Skin epidermis (tissue), 12 donors: ENCODE data around the gene EHMT1.

ENCODE experiments used
- H3K27ac ChIP-seq, 21 experiments: fragments of 200-600 bp; sonication (generic) in 11 of 21; one replicate each; pipeline ENCODE4 v1.5.0; 2020; ENCODE audit warnings: mild to moderate bottlenecking in 3 of 21, inconsistent platforms in 2 of 21, moderate library complexity in 2 of 21
- H3K4me3 ChIP-seq, 7 experiments: fragments of 200-600 bp; sonication (generic) in 2 of 7; one replicate each; pipeline ENCODE4 v1.5.0; 2020; ENCODE audit warnings: inconsistent platforms in 2 of 7, mild to moderate bottlenecking in 2 of 7, moderate library complexity in 1 of 7

Gene EHMT1

DNA sequence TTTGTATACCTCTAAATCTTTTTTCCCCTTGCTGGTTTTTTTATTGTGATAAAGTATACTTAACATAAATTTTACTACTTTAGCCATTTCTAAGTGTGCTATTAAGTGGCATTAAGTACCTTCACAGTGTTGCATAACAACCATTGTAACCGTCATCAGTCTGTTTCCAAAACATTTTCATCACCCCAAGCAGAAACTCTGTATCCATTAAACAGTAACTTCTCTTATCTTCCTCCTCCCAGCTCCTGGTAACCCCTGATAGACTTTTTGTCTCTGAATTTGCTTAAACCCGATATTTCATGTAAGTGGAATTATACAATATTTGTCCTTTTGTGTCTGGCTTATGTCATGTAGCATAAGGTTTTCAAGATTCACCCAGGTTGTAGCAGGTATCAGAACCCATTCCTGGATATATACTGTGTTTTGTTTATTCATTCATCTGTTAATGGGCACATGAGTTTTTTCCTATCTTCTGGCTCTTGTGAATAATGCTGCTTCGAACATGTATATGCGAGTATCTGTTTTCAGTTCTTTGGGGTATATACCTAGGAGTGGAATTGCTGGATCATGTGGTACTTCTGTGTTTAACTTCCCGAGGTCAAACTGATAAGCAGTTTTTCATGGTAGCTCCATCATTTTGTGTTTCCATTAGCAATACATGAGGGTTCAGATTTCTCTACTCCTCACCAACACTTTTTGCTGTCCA is 66.4 kb downstream of the EHMT1 start:
- no peak overlapping the region for H3K4me3 ChIP-seq
- no peak overlapping the region for H3K27ac ChIP-seq

DNA sequence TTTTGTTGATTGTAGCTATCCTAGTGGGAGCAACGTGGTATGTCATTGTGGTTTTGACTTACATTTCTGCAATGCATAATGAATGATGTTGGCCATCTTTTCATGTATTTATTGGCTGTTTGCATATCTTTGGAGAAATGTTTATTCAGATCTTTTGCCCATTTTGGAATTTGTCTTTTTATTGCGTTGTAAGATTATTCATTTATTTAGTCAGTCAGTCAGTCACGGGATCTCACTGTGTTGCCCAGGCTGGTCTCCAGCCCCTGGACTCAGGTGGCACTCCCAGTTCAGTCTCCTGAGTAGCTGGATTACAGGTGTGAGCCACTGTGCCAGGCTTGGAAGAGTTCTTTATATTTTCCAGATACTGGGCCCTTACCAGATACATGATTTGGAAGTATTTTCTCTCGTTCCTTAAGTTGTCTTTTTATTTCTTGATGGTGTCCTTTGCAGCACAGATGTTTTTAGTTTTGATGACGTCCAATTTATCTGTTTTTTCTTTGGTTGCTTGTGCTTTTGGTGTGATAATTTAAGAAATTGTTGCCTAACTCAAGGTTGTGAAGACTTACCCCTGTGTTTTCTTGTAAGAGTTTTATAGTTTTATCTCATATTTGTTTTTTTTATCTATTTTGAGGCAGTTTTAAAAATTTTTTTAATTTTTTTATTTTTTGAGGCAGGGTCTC is 67.1 kb downstream of the EHMT1 start:
- no peak overlapping the region for H3K27ac ChIP-seq

DNA sequence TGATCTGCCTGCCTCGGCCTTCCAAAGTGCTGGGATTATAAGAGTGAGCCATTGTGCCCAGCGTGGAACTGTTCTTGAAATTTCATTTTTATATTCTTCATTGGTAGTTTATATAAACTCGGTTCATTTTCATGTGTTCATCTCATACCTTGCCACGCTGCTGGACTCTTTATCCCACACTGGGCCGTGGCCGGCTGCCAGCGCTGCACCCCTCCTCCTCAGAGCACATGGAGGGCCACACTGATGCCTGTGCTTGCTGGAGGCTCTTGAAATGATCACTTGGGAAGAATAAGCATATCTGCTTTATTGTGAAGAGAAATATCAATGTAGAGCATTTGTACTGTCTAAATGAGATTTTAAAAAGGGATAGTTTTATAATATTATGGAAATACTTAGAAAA is 69.5 kb downstream of the EHMT1 start:
- Histone ChIP-seq H3K27ac (no peak overlapping the region), H3K4me3 (no peak overlapping the region)

More for the DNA sequence above, 67.1 kb downstream of the EHMT1 start:
- no peak overlapping the region for H3K4me3 ChIP-seq

DNA sequence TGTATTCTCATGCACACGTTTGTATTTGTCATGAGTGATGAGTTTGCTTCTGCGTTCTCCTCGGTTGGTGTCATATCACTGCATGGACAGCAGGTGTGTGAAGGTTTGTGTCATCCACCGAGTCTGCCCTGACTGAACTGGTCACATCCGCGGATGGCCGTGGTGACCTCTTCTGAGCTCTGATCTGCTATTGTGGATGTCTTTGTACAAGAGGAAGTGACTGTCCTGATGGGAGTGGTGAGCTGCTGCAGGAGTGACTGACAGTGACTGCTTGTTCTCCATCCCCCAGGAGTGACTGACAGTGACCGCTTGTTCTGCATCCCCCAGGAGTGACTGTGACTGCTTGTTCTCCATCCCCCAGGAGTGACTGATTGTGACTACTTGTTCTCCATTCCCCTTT is 69.9 kb downstream of the EHMT1 start:
- H3K27ac ChIP-seq = no peak overlapping the region
- no peak overlapping the region for H3K4me3 ChIP-seq

DNA sequence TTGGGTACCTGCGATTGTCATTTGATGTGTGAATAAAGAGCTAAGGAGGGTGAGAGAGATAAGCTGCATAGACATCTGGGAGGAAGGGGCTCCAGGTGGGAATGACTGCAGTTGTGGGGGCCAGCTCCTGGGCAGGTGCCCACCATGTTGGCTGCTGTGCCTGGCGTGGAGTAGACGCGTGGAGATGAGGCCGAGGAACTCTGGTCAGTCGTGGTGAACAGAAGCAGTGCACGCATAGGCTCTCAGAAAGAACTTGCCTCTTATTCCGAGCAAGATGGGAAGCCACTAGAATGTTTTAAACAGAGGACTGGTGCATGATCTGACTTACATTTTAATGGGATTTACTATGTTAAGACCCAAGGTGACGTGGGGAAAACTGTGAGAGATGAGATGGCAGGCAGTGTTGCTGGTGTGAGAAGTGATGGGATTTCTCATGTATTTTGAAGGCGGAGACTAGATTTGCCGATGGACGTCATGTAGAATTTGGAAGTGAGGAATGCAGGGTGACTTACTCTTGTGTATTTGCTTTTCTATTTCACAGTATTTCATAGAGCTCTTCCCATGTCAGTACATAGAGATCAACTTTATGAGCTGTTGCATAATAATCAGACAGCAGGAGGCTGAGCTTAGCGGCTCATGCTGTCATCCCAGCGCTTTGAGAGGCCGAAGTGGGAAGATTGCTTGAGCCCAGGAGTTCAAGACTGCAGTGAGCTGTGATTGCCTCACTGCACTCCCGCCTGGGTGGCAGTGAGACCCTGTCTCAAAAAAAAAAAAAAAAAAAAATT is 71.1 kb downstream of the EHMT1 start:
- Histone ChIP-seq H3K4me3 (no peak overlapping the region), H3K27ac (no peak overlapping the region)

DNA sequence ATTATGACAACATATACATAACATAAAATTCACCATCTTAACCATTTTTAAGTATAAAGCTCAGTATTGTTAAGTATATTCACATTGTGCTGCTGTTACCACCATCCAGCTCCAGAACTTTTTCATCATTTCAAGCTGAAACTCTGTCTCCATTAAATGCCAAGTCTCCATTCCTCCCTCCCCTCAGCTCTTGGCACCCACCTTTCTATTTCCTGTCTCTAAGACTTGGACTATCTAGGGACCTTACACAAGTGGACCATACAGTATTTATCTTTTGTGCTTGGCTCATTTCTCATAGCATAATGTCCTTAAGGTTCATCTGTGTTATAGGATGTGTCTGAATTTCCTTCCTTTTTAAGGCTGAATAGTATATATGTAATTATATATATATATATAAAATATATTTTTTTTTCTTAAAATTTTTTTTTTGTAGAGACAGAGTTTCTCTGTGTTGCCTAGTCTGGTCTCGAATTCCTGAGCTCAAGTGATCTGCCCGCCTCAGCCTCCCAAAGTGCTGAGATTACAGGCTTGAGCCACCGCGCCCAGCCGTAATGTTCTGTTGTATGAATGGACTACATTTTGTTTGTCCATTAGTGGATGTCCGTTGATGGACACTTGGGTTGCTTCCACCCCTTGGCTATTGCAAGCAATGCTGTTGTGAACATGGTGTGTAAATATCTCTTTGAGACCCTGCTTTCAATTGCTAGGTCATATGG is 72.3 kb downstream of the EHMT1 start:
- Histone ChIP-seq H3K4me3 (no peak overlapping the region), H3K27ac (no peak overlapping the region)

DNA sequence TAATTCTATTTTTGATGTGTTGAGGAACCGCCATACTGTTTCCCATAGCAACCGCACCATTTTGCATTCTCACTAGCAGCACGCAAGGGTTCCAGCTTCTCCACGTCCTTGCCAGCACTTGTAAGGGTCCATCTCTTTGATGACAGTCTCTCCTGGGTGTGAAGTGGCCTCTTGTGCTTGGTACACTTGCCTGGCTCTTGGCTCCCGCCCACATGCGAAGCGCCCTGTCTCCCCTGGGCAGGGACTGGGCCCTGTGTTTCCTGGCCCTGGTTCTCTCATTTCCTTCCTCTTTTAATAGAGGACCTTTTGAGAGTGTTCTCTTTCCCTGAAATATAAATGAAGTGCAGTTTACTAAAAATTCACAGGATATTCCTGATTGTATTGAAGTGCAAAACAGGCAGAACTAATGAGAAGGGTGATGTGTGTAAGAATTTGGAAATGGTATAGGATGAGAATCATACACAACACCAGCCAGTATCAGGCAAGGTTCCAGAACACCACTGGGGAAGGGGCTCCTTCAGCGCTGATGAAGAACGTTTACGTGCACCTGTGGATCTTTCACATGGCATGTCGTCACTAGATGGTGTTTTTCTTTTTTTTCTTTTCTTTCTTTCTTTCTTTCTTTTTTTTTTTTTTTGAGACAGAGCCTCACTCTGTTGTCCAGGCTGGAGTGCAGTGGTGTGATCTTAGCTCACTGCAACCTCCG is 73.0 kb downstream of the EHMT1 start:
- peak overlapping the region in 2 of 21 experiments; percentile 9 to 56 for H3K27ac ChIP-seq
- no peak overlapping the region for H3K4me3 ChIP-seq

DNA sequence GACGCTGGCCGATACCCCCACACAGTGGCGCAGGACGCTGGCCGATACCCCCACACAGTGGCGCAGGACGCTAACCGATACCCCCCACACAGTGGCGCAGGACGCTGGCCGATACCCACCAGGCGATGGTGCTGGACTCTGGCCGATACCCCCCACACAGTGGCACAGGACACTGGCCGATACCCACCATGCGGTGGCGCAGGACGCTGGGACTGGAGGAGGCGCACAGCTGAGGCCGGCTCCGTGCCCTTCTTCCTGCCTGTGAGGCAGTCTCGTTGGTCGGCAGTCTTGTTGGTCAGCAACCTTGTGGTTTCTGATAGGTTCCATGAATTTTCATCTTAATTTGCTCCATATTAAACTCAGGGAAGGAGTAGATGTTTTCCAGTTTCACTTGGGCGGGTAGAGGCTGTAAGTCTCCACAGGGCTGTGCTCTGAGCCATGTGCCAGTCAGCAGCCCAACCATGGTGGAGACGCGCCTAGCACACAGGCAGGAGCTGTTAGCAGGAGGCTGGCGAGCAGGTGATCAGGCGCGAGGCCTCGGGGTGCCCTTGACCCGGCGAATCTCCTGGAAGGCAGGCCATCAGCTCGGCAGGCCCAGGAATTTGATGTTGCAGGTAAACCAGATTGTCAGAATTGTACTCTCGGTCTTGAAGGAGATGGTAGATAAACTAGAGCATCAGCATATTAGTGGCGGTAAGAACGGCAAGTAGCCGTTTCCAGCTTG is 75.6 kb downstream of the EHMT1 start:
- peak overlapping the region in 1 of 21 experiments; percentile 60 for H3K27ac ChIP-seq
- H3K4me3 ChIP-seq = no peak overlapping the region

DNA sequence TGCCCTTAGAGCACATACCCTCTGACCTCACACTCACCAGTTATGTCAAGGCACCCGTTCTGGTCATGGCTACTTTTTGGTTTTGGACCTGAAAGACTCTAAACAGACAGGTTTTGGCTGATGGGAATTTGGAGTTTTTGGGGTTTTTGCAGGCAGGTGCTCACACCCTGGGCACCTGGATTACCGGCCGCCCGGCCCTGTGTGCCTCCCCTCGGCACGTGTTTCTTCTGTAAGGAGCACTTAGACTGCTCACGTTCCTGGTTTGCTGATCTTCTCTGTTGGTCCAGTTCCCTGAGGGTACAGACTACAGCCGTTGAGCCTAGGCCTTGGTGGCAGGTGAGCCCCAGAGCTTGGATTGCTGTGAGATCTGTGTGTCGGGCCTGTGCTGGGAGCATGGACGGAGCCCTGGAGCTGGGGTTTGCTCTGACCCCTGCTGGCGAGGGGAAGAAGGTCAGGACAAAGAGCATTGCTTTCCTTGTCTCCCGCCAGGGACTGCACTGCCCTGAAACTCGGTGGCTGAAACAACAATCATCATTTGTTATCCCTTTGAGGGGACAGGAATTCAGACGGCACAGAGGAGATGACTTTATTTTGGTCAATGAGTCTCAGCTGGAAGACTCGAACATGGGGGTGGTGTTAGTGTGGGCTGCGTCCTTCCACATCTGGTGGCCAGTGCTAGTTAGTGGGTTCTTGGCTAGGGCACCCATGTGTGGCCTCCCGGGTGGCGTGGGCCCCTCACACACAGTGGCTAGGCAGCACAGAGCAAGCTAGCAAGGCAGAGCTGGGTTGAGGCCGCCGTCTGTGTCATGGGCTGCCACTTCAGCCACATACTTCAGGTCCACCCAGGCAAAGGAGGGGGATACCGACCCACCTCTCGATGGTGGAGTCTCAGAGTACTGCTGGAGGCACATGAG is 76.4 kb downstream of the EHMT1 start:
- Histone ChIP-seq H3K4me3 (no peak overlapping the region), H3K27ac (peak overlapping the region in 1 of 21 experiments; percentile 60)

DNA sequence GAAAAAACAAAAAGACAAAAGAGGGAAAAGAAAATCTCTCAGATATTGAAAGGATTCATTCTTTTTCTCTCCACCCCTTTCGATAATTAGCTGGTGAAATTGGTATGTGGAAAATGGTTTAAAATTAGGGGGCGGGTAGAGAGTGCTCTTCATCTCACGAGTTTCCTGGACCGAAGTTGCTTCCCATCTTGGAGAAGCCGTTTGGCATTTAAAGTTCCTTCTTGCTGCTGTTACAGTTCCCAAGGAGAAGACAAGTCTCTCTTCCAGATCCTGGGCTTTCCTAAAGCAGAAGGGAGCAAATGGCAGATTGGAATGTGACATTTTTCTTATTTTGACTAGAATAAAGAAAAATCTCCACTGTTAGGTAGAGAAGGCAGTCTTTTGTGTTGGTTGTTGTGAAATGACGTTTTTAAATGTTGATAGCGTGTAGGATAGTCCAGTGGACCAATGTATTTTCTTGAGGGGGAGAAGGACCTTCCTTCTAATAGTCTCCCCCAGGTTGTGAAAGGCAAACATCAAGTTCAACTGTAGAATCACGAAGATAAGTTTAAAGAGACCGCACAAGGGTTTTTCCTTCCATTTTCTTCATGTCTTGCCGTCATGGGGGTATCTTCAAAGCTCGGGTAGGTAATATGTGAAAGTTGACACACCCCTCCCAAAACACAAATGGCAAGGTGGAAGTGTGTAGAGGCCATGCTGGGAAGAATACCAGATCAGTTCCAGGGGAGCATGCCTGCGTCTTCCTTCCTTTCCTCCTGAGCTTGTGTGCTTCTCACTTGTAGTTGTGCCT is 77.5 kb downstream of the EHMT1 start:
- no peak overlapping the region for H3K4me3 ChIP-seq
- peak overlapping the region in 1 of 21 experiments; percentile 60 for H3K27ac ChIP-seq

DNA sequence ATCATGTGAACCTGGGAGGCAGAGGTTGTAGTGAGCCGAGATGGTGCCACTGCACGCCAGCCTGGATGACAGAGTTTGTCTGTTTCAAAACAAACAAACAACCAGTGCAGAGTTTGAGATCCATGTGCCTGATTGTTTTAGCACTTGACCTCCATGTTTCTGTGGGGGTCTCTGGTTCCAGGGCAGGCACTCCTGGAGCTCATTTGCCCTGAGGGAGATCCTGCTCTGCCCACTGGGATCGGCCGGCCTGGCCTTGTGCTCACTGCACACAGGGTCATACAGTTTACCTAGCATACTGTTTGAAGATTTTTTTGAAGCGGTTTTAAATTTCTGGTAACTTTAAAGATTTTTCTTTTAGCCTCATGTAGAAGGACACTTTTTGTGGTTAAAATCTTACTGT is 78.4 kb downstream of the EHMT1 start:
- Histone ChIP-seq H3K4me3 (no peak overlapping the region), H3K27ac (no peak overlapping the region)

DNA sequence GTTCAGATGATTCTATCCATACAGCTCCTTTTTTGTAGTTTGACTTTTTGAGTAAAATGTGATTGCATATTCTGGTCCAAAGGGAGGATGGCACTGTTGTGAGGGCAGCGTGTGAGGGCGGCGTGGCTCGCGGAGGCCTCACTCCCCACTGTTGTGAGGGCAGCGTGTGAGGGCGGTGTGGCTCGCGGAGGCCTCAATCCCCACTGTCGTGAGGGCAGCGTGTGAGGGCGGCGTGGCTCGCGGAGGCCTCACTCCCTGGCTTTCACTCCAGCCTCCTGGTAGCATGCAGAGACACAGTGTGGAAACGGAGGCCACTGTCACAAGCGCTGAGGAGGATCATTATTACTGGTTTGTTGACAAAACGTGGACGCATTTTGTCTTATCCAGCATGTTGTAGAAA is 79.0 kb downstream of the EHMT1 start:
- H3K4me3 ChIP-seq = no peak overlapping the region
- no peak overlapping the region for H3K27ac ChIP-seq

DNA sequence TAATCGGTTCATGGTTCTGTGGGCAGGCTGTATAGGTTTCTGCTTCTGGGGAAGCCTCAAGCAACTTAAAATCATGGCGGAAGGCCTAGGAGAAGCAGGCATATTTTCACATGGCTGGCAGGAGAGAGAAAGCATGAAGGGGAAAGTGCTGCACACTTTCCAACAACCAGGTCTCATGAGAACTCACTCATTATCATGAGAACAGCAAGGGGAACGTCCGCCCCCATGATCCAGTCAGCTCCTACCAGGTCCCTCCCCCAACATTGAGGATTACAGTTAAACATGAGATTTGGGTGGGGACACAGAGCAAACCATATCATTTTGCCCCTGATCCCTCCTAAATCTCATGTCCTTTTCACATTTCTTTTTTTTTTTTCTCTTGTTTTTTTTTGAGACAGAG is 82.1 kb downstream of the EHMT1 start:
- Histone ChIP-seq H3K4me3 (no peak overlapping the region), H3K27ac (no peak overlapping the region)

DNA sequence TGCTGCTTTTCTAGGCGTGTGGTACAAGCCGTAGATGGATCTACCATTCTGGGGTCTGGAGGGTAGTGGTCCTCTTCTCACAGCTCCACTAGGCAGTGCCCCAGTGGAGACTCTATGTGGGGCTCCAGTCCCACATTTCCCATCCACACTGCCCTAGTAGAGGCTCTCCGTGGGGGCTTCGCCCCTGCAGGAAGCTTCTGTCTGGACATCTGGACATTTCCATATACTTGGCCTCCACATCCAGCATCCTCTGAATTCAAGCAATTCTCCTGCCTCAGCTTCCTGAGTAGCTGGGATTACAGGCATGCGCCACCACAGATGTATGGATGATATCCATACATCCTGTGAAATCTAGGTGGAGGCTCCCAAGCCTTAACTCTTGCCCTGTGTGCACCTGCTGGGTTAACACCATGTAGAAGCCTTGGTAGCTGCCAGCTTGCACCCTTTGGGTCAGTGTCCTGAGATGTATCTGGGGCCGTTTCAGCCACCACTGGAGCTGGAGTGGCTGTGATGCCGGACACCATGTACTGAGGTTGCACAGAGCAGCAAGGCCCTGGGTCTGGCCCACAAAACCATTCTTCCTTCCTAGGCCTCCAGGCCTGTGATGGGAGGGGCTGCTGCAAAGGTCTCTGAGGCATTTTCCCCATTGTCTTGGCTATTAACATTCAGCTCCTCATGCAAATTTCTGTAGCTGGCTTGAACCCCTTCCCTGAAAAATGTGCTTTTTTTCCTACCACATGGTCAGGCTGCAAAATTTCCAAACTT is 84.0 kb downstream of the EHMT1 start:
- Histone ChIP-seq H3K27ac (no peak overlapping the region), H3K4me3 (no peak overlapping the region)

DNA sequence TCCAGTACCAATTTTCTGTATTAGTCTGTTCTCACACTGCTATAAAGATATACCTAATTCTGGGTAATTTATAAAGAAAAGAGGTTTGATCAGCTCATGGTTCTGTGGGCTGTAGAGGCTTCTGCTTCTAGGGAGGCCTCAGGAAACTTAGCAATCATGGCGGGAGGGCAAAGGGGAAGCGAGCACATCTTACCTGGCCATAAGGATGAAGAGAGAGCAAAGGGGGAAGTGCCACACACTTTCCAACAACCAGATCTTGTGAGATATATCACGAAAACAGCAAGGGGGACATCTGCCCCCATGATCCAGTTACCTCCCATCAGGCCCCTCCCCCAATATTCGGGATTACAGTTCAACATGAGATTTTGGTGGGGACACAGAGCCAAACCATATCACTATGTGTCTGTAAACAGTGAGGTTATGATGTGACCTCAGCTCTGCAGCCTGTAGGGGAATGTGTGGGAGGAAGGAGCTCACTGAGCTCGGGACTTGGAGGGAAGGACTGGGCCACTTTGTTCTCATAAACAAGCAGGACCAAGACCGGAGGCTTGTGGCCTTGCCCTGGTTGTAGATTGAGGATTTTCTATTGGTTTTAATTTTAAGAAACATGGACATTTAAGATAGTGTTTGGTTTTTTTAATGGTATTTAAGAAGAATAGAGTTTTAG is 85.2 kb downstream of the EHMT1 start:
- H3K27ac ChIP-seq = no peak overlapping the region
- no peak overlapping the region for H3K4me3 ChIP-seq

DNA sequence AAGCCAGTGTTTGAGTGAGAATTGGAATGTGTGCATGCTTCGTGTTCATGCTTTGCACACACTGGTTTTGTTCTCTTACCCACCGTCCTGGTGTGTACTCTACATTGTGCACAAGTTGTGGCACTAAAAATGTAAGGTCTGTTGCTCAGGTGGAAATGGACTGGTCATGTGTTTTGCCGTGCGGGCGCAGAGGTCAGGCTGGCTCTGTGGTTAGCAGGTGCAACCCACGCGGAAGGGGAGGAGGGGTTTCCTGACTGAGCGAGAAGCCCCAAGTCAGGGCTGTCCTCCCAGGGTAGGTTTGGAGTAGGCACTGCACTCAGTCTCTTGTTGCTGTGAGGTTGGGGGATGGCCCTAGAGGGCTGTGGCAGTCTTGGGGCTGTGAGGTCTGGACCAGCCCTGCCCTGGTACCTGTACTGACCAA is 86.6 kb downstream of the EHMT1 start:
- no peak overlapping the region for H3K4me3 ChIP-seq
- peak overlapping the region in 4 of 21 experiments; percentile 37 to 65 (median 54) for H3K27ac ChIP-seq
